ENCODE data around the gene SHANK2.

Gene SHANK2

GRCh38 chr11:71203681-71204080 lies 48.7 kb downstream of the SHANK2 start:
- TF ChIP-seq CTCF (conservative IDR thresholded peaks at IDR 0.05) (no peak), ZFX (IDR thresholded peaks at IDR 0.05) (no peak)
- H3K27ac ChIP-seq, result no peak overlapping the region

GRCh38 chr11:71202966-71203365 lies 49.4 kb downstream of the SHANK2 start:
- TF ChIP-seq CTCF (conservative IDR thresholded peaks at IDR 0.05) (no peak), ZFX (IDR thresholded peaks at IDR 0.05) (no peak)
- H3K27ac ChIP-seq, result no peak overlapping the region

GRCh38 chr11:71202598-71202944 lies 49.8 kb downstream of the SHANK2 start:
- TF ChIP-seq ZFX (IDR thresholded peaks at IDR 0.05) (no peak), CTCF (conservative IDR thresholded peaks at IDR 0.05) (no peak)
- H3K27ac ChIP-seq, result no peak overlapping the region

All from C4-2B (cell line).